ENCODE results near the gene KPTN. TPM values are rescaled to one million over a fixed set of nuclear protein-coding genes. Genes with fewer than 3 reads are reported as not detected.

KPTN gene
- total RNA-seq, 1 donor = 4.0 TPM

GRCh38 chr19:47495478-47496372 is 11.7 kb upstream of the KPTN start:
- Histone ChIP-seq H3K79me2 (ENCODE audit: insufficient read depth, low read length) (peaks cover 55% of the 10 kb centered on the region), H3K4me1 (ENCODE audit: insufficient read depth, low read length) (no peaks in the 10 kb centered on the region), H3K27me3 (ENCODE audit: insufficient read depth, low read length) (no peaks in the 10 kb centered on the region), H3K27ac (ENCODE audit: low read depth, low read length) (no peak overlapping the region), H3K9me3 (ENCODE audit: low read depth, low read length) (no peaks in the 10 kb centered on the region), H4K20me1 (ENCODE audit: insufficient read depth, low read length) (peaks cover 28% of the 10 kb centered on the region), H3K4me2 (ENCODE audit: insufficient read depth, low read length) (no peak overlapping the region), H3K36me3 (ENCODE audit: insufficient read depth, low read length) (peaks cover 52% of the 10 kb centered on the region), H2AFZ (ENCODE audit: low read length) (no peak overlapping the region), H3K4me3 (ENCODE audit: insufficient read depth, low read length) (no peak overlapping the region)
- peak; percentile 81 for DNase-seq (ENCODE audit: insufficient read length, low spot score, missing footprints)
- TF ChIP-seq CTCF (IDR thresholded peaks at IDR 0.05; ENCODE audit: extremely low read depth, low read depth, low read length) = no peak

- Histone ChIP-seq H3K4me3 (ENCODE audit: insufficient read depth, low read length) (no peak overlapping the region), H3K36me3 (ENCODE audit: insufficient read depth, low read length) (peaks cover 52% of the 10 kb centered on the region), H3K27ac (ENCODE audit: low read depth, low read length) (no peak overlapping the region), H4K20me1 (ENCODE audit: insufficient read depth, low read length) (peaks cover 24% of the 10 kb centered on the region), H3K4me1 (ENCODE audit: insufficient read depth, low read length) (no peaks in the 10 kb centered on the region), H2AFZ (ENCODE audit: low read length) (no peak overlapping the region), H3K79me2 (ENCODE audit: insufficient read depth, low read length) (peaks cover 46% of the 10 kb centered on the region), H3K9me3 (ENCODE audit: low read depth, low read length) (no peaks in the 10 kb centered on the region), H3K4me2 (ENCODE audit: insufficient read depth, low read length) (no peak overlapping the region), H3K27me3 (ENCODE audit: insufficient read depth, low read length) (no peaks in the 10 kb centered on the region)
- peak; percentile 69 for DNase-seq (ENCODE audit: insufficient read length, low spot score, missing footprints)
- TF ChIP-seq CTCF (IDR thresholded peaks at IDR 0.05; ENCODE audit: extremely low read depth, low read depth, low read length) = no peak
Measured at GRCh38 chr19:47494729-47495128, 10.7 kb upstream of the KPTN start.

- H3K4me2 ChIP-seq (ENCODE audit: insufficient read depth, low read length) = no peak overlapping the region
- H3K27ac ChIP-seq (ENCODE audit: low read depth, low read length) = no peak overlapping the region
- H4K20me1 ChIP-seq (ENCODE audit: insufficient read depth, low read length) = peaks cover 18% of the 10 kb centered on the region
- H3K9me3 ChIP-seq (ENCODE audit: low read depth, low read length) = no peaks in the 10 kb centered on the region
- H3K4me3 ChIP-seq (ENCODE audit: insufficient read depth, low read length) = no peak overlapping the region
- no peak overlapping the region for H2AFZ ChIP-seq (ENCODE audit: low read length)
- H3K27me3 ChIP-seq (ENCODE audit: insufficient read depth, low read length) = no peaks in the 10 kb centered on the region
- H3K79me2 ChIP-seq (ENCODE audit: insufficient read depth, low read length) = peaks cover 41% of the 10 kb centered on the region
- no peaks in the 10 kb centered on the region for H3K4me1 ChIP-seq (ENCODE audit: insufficient read depth, low read length)
- H3K36me3 ChIP-seq (ENCODE audit: insufficient read depth, low read length) = peaks cover 51% of the 10 kb centered on the region
- DNase-seq (ENCODE audit: insufficient read length, low spot score, missing footprints) = no peak
- no peak for TF ChIP-seq CTCF (IDR thresholded peaks at IDR 0.05; ENCODE audit: extremely low read depth, low read depth, low read length)
Measured at GRCh38 chr19:47494211-47494547, 10.2 kb upstream of the KPTN start.

GRCh38 chr19:47493378-47494210 is 9.6 kb upstream of the KPTN start:
- H3K27me3 ChIP-seq (ENCODE audit: insufficient read depth, low read length) = no peaks in the 10 kb centered on the region

More at GRCh38 chr19:47493378-47494210, 9.6 kb upstream of the KPTN start:
- Histone ChIP-seq H4K20me1 (ENCODE audit: insufficient read depth, low read length) (peaks cover 13% of the 10 kb centered on the region), H3K4me3 (ENCODE audit: insufficient read depth, low read length) (no peak overlapping the region), H3K4me1 (ENCODE audit: insufficient read depth, low read length) (no peaks in the 10 kb centered on the region), H3K79me2 (ENCODE audit: insufficient read depth, low read length) (peaks cover 35% of the 10 kb centered on the region), H3K36me3 (ENCODE audit: insufficient read depth, low read length) (peaks cover 52% of the 10 kb centered on the region), H3K4me2 (ENCODE audit: insufficient read depth, low read length) (no peak overlapping the region), H3K9me3 (ENCODE audit: low read depth, low read length) (no peaks in the 10 kb centered on the region), H2AFZ (ENCODE audit: low read length) (no peak overlapping the region), H3K27ac (ENCODE audit: low read depth, low read length) (no peak overlapping the region)
- DNase-seq (ENCODE audit: insufficient read length, low spot score, missing footprints) = peak; percentile 59
- no peak for TF ChIP-seq CTCF (IDR thresholded peaks at IDR 0.05; ENCODE audit: extremely low read depth, low read depth, low read length)

All from osteoblast (primary cell).